HG03442 (cell line): Measurements from ENCODE around the gene ANXA4.

ENCODE experiments used
- ATAC-seq: cut with Tn5 transposase; IDR thresholded peaks from one replicate; pipeline ENCODE4 v1.9.1; 2021; ENCODE audit warnings: mild to moderate bottlenecking, moderate library complexity; ENCODE audit not compliant: unreplicated experiment

Gene ANXA4

DNA sequence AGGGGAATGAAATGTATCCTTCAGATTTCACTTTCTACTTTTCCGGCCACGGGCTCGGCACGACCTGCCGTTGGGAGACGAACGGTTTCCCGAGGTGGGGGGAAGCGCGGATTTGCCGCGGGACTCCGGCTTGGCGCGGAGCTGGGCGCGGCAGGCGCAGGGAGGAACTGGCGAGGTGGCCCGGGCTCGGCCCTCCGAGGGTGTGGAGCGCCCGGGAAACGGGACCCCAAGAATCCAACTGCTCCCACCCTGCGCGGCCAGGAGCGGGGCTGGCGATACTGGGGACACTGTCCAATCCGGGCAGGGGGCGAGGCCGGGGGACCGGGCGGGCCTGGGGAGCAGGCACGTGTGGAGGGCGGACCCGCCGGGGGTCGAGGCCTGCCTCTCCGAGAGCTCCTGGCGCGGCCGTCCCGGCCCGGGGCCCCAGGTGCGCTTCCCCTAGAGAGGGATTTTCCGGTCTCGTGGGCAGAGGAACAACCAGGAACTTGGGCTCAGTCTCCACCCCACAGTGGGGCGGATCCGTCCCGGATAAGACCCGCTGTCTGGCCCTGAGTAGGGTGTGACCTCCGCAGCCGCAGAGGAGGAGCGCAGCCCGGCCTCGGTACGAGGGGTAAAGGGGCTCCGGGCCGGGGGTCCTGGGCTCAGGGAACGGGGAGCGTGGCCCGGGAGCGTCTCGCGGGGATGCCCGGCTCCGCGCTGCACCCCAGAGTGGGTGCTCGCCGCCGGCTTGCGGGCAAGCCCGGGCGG, at the start of gene ANXA4:
TSS of gene ANXA4 (plus strand) at position 560 of the 747 bp plus-strand sequence. CDS start 39,432 bp downstream, outside the sequence.
- ATAC-seq, result peak; percentile 73

DNA sequence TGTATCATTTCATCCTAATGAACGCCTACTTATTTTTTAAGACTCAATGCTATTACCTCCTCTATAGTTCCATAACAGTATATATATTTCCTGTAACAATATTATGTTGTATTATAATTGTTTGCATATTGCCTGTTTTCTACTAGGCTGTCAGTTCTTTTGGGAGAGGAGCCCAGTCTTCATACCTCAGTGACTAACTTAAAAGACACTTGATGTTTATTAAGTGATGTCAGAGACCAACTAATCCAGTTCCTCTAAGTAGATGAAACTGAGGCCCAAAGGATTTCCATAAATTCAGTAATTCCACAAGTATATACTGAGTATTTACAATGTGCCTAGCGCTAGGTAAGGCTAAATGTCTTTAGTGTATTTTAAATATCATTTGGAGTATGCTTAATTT, 49.5 kb upstream of the ANXA4 start:
- no peak for ATAC-seq

DNA sequence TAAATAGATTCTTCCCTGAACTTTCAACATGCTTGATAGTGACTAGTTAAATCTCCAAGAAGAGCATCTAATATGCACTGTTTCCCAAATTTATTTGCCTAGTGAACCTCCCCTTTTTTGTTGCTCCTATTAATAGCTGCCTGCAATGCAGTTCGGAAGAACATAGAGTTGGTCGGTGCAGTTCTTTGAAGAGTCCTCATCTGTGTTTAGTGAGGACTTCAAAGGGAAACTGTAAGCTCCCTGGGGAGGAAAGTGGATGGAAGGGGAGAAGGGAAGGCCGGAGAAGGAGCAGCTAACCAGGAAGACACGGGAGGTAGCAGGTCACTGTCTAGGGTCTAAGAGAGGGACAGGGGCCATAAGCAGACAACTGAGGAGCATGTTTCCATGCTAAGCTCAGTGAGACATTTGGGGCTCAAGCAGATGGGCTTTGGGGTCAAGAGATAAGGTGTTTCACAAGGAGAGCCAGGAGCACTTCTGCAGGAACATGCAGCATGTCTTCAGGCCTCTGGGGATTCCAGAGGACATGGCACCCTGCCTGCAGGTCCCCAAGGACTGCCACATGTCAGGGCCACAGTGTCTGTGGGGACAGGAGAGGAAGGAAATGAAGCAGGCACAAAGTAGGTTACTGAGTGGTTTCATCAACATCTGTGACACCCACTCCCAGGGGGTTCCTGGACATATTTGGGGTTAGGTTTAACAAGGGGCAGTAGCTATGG, 48.7 kb upstream of the ANXA4 start:
- peak; percentile 55 for ATAC-seq

DNA sequence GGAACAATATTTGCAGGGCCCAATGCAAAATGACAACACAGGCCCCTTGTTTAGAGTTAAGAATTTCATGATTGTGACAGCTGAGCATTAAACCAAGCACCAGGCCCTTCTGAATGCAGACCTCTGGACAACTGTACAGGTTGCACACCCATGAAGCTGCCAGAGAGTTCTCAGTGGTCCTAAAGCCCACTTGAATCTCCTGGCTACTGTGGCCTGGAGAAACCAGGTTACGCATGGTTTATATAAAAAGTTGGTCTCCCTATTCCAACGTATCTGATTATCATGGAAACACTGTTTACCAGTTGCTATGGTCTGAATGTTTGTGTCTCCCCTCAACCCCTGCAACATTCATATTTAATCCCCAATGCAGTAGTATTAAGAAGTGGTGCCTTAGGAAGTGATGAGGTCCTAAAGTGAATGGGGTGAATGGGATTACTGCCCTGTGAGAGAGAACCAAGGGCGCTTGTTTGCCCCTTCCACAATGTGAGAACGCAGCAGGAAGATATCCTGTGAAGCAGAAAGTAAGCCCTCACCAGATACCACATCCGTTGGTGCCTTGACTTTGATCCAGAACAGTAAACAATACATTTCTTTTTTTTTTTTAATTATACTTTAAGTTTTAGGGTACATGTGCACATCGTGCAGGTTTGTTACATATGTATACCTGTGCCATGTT, 48.0 kb upstream of the ANXA4 start:
- ATAC-seq, result peak; percentile 38

DNA sequence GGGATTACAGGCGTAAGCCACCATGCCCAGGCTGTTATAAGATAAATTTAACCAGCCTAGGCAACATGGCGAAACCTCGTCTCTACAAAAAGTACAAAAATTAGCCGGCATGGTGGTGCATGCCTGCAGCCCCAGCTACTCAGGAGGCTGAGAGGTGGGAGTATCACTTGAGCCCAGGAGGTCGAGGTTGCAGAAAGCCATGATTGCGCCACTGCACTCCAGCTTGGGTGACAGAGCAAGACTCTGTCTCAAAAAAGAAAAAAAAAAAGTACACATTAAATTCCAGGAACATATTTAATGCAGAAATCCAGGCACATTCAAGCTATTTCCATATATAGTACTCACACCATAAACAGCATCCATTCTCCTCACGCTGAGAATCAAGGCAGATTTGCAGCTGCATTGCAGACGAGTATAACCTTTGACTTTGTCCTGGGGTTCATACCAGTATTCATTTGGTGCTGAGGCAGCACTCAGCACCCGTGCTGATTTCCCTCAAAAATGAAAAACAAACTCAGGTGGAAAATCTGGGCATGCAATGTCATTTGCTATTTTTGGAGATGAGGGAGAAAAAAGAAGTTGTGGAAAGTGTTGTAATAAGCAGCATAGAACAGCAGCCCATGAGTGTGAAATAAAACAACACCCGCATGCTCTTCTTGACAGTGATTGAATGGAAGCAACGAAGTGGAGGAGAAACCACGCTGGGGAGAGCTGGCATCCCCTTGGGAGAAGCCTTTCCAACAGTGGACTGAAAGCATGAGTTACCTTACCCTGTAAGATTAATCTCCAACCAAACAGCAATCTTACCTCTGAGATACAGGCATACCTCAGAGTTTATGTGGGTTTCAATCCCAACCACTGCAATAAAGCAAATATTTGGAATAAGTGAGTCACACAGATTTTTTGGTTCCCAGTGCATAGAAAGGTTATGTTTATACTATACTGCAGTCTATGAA, 46.8 kb upstream of the ANXA4 start:
- ATAC-seq, result no peak

DNA sequence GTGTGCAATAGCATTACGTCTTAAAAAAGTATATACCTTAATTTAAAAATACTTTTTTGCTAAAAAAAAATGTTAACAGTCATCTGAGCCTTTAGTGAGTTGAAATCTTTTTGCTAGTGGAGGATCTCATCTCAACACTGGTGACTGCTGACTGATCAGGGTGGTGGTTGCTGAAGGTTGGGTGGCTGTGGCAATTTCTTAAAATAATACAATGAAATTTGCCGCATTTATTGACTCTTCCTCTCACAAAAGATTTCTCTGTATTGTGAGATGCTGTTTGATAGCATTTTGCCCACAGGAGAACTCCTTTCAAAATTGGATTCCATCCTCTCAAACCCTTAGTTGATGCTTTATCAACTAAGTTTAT, 46.1 kb upstream of the ANXA4 start:
- ATAC-seq, result no peak

DNA sequence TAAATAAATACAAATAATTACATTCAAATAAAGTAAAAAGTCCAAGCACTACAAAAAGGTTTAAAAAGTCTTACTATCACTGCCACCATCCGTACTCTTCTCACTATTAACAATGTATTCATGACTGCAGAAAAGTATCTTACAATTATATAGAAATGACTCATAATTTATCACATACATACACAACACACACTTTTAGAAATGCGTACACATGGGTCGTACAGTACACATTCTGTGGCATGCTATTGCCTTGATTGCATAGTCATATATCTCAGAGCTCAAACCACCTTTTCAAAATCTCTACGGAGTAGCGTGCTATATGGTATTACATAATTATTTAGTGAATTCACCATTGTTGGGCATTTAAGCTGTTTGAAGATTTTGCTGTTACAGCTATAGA, 41.6 kb upstream of the ANXA4 start:
- ATAC-seq, result no peak

DNA sequence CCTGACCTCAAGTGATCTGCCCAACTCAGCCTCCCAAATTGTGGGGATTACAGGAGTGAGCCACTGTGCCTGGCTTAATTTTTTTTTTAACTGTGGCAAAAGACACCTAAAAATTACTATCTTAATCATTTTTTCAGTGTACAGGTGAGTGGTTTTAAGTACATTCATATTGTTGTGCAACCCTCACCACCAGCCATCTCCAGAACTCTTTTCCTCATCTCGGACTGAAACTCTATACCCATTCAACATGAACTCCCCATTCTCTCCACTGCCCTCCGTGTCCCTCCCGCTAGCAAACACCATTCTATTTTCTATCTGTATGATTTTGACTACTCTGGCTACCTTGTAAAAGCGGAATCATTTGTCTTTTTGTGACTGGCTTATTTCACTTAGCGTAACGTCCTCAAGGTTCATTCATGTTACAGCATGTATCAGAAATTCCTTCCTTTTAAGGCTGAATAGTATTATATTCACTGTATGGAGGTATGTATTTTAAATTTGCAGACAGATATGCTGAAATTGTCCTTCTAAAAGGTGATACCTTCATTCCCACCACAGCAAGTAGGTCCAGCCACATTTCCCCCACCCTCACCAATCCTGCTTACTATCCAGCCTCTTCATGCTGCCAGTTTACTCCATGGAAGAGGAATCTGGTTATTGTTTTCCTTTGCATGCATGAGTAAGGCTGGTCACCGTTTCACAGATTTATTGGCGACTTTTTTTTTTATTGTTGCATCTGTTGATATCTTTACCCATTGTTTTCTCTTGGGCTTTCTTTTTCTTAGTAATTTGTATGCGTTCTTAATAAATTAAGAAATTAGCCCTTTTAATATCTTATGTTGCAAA, 40.6 kb upstream of the ANXA4 start:
- no peak for ATAC-seq

DNA sequence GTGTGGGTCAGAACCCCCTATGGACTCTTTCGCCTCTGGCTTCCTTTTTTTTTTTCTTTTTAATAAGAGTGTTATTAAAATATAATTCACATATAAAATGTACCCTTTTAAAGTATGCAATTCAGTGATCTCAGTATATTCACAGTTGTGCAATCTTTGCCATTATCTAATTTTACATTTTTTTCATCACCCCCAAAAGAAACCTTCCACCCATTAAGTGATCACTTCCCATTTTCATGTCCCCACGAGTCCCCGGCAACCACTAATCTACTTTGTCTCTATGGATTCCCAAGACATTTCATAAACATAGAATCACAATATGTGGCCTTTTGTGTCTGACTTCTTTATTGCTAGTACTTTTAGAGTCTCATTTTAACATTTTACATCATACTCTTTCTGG, 38.7 kb upstream of the ANXA4 start:
- ATAC-seq, result no peak

DNA sequence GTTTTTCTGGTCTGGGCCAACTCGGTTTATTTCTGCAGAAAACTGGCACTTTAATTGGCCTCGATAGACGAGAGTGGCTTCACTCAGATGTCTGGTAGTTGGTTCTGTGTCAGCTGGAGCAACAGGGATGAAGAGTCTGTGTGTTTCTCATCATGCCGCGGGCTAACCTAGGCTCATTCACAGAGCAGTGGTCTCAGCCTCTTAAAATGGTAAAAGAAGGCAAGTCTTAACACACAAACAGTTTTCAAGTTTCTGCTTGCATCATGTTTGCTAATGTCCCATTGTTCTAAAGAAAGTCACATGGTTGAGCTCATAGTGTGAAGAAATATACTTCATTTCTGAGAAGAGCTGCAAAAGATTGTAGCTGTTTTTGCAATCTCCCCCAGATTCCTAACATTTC, 37.5 kb upstream of the ANXA4 start:
- no peak for ATAC-seq

DNA sequence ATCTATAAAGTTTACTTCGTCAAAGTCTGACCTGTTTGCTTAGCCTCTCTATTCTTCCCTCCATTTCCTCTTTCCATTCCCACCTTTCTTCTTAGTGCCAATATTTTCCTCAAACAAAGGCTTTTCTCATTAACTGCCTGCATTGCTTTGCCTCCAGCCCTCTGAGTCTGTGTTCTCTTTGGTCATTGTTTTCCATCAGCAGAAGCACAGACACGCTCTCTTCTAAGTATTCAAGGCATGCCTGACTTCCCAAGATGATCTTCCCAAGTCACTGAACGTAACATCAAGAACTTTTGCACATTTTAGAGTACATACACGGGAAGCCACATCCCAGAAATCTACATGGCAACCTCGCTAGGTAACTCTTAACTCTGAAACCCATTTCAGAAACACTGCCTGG, 32.6 kb upstream of the ANXA4 start:
- no peak for ATAC-seq

DNA sequence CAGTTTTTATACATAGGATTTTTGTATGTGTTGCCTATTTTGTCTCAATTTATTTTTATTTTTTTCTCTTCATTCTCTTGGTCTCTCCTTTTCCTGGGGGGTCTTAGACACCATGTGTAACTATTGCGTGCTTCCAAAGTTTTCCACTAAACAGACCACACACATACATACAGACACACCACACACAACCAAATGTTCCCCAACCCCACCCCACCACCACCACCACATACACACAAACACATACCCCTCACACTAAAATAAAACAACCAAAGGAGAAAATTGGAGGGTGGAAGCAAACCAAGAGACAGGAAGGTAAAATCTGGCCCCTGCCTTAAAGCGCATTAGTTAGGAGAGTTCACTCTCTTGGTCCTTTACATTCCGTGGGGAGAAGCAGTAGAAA, 30.0 kb upstream of the ANXA4 start:
- ATAC-seq, result no peak

DNA sequence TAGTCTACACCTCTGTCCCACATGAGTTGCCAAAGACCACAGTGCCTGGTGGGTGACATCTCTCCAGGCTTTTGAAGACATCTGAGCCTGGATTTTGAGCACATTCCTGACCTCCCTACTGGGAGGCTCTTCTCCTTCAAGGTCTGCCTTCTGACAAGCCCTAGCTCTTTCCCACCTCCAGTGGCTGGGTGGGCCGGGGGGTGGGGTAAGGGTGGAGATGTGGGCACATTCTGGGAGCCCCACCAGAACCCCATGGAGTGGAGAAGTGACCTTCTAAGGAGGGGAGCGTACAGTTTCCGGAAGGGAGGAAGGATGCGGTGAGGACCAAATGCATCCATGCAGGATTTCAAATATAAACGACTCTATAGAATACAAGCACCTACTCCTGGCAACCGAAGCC, 27.9 kb upstream of the ANXA4 start:
- ATAC-seq, result no peak

DNA sequence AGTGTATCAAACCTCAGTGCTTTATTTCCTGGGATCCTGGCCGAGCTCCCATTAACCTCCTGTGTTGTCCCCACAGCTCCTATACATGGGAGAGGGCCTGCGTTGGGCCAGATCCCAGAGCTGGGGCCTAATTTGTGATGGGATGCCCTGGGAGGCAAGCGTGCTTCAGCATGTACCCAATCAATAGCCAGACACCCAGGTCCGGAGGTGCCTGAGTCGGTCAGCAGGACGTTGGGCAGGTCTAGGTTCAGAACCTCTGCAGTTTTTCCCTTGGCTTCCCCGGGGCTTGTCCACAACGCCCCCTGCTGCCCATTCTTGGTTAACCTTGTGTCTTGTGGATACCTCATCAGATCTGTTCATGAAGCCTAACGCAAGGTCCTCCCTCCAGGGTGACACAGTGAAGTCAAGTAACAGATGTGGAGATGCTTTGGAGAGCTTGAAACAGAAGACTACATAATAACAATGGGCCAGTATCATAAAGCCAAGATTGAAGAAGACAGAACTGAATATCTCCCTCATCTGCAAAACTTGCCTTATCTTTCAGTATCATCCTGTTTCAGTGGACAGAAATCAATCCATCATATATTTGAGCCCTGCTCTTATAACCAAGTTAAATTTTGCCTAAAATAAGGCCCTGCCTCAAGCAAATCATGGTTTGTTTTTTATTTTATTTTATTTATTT, 27.3 kb upstream of the ANXA4 start:
- peak; percentile 85 for ATAC-seq

DNA sequence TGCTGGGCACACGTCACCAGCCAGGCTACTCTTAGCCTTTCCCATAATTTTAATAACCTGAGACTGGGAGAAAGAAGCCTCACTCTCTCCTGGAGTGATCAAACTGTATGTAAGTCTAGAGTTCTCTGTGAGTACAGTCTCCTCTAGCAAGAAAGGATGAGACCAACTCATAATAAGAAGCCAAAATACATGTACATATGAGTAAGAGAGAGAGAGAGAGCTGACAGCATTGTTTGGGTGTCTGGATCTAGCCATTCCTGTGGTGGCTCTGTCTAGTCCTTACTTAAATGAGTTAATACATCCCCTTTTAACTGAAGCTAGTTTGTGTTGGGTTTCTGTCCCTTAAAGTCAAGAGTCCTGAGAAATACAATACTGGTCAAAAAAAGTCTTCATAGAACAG, 26.0 kb upstream of the ANXA4 start:
- ATAC-seq, result no peak

DNA sequence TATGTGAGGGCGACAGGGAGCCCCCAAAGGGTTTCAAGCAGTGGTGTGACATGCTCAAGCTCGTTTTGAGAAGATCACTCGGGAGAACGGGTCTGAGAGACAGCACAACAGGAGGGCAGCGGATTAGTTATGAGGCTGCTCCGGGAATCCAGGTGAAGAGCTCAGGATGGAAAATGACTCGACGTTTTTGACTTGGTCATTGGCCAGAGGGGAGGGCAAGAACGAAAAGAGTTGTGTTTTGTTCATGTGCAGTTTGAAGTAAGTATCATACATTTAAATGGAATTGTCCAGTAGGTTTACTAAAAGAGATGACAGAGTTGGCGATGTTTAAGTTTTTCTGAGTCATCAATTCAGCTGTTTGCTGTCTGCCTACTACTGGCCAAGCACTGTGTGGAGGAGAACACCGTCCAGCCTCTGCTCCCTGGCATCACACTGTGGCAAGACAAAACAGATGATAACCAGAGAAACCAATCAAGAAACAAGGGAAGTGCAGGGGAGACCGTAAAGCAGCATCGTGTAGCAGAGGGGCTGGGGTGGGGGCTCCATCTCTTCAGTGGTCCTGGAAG, 25.3 kb upstream of the ANXA4 start:
- no peak for ATAC-seq

DNA sequence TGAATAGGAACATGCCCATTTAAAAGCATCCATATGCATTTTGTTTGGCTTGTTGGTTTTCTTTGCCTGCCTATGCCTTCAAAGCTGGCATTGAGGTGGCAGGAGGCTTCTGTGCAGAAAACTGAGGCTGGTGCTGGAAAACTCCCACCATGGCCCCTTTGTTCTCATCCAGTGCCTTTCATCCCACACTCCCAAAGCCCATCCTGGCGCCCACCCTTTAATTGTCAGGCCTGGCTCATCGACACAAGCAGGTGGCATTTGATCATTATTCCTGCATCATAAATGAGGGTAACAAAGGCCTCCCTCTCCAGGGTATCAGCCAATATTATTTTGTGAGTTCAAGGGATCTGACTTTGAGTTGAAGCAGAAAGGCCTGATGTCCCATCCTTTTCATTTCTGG, 24.7 kb upstream of the ANXA4 start:
- ATAC-seq, result no peak

DNA sequence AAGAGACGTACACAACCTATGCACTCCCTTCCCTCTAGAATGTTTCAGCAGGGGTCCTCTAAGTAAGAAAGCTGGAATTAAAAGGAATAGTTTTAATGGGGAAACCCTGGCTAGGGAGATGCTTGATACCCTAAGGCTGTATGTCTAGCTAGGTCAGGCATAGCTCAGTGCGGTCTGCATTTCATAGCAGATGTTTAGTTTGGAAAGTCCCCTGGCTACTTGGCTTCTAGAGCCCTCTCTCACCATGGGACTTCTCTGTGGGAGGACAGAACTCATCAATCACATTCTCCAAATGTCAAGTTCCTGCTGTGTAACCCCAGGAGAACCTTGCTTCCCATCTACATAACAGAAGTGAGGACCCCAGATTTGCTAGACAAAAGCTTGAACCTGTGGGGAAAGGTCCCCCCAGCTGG, 24.1 kb upstream of the ANXA4 start:
- no peak for ATAC-seq

DNA sequence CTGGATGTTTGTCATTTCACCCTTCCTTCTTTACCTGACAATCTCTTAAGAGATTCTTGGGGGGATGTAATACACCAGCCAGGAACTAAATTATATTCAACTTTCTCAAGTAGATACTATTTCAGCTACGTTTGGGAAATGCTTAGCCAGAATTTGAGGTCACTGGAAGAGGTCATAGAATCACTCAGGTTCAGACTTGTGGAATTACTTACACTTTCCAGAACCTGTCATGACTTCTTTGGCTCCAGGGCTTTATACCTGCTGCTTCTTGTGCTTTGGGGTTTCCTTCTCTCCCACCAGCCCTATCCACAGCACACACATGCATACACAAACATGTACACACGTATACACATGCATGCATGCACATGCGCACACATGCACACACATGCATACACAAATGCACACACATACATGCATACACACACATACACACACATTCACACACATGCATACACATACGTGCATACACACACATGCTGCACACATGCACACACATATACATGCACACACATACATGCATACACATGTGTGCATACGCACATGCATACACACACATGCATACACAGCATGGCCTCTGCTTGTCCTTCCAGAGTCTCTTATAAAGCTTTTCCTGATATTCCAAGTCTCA, 23.5 kb upstream of the ANXA4 start:
- ATAC-seq, result no peak
